ENCODE data around the gene FSTL3. TPM values are rescaled to one million over a fixed set of nuclear protein-coding genes. Genes with fewer than 3 reads are reported as not detected.

Gene FSTL3
- total RNA-seq, 1 donor = 52.1 TPM

- H3K4me3 ChIP-seq (ENCODE audit: insufficient read depth, low read length) = no peak overlapping the region
- no peak overlapping the region for H2AFZ ChIP-seq (ENCODE audit: low read length)
- H3K27ac ChIP-seq (ENCODE audit: low read depth, low read length) = no peak overlapping the region
- no peaks in the 10 kb centered on the region for H3K36me3 ChIP-seq (ENCODE audit: insufficient read depth, low read length)
- H3K4me1 ChIP-seq (ENCODE audit: insufficient read depth, low read length) = no peaks in the 10 kb centered on the region
- no peak for DNase-seq (ENCODE audit: insufficient read length, low spot score, missing footprints)
- no peaks in the 10 kb centered on the region for H3K79me2 ChIP-seq (ENCODE audit: insufficient read depth, low read length)
- no peak overlapping the region for H3K4me2 ChIP-seq (ENCODE audit: insufficient read depth, low read length)
- no peaks in the 10 kb centered on the region for H3K27me3 ChIP-seq (ENCODE audit: insufficient read depth, low read length)
- no peaks in the 10 kb centered on the region for H4K20me1 ChIP-seq (ENCODE audit: insufficient read depth, low read length)
- TF ChIP-seq CTCF (IDR thresholded peaks at IDR 0.05; ENCODE audit: extremely low read depth, low read depth, low read length) = no peak
- no peaks in the 10 kb centered on the region for H3K9me3 ChIP-seq (ENCODE audit: low read depth, low read length)
These were observed 54.8 kb downstream of the FSTL3 start for GRCh38 chr19:731000-731399.

- DNase-seq (ENCODE audit: insufficient read length, low spot score, missing footprints) = no peak
- no peaks in the 10 kb centered on the region for H3K4me1 ChIP-seq (ENCODE audit: insufficient read depth, low read length)
- H4K20me1 ChIP-seq (ENCODE audit: insufficient read depth, low read length) = no peaks in the 10 kb centered on the region
- no peaks in the 10 kb centered on the region for H3K27me3 ChIP-seq (ENCODE audit: insufficient read depth, low read length)
- H3K79me2 ChIP-seq (ENCODE audit: insufficient read depth, low read length) = no peaks in the 10 kb centered on the region
- H3K4me2 ChIP-seq (ENCODE audit: insufficient read depth, low read length) = no peak overlapping the region
- H3K9me3 ChIP-seq (ENCODE audit: low read depth, low read length) = no peaks in the 10 kb centered on the region
- H3K4me3 ChIP-seq (ENCODE audit: insufficient read depth, low read length) = no peak overlapping the region
- no peak for TF ChIP-seq CTCF (IDR thresholded peaks at IDR 0.05; ENCODE audit: extremely low read depth, low read depth, low read length)
- H3K27ac ChIP-seq (ENCODE audit: low read depth, low read length) = no peak overlapping the region
- no peak overlapping the region for H2AFZ ChIP-seq (ENCODE audit: low read length)
- no peaks in the 10 kb centered on the region for H3K36me3 ChIP-seq (ENCODE audit: insufficient read depth, low read length)
These were observed 56.2 kb downstream of the FSTL3 start for GRCh38 chr19:732148-733069.

Other genes starting within 250 kb of the FSTL3 start
- gene SHC2, start 215.4 kb upstream of the FSTL3 start, total RNA-seq = 0.36 and 1.5 TPM in 2 replicates
- gene MADCAM1, start 179.9 kb upstream of the FSTL3 start, total RNA-seq = 0.59 and 0.72 TPM in 2 replicates
- gene TPGS1, start 168.9 kb upstream of the FSTL3 start, total RNA-seq = 38.3 and 47.8 TPM in 2 replicates
- 32.9 and 40.4 TPM in 2 replicates for gene CDC34, start 144.6 kb upstream of the FSTL3 start, total RNA-seq
- under 0.01 TPM in 1 of 2 replicates, not detected in the other for gene GZMM, start 132.3 kb upstream of the FSTL3 start, total RNA-seq
- 273 and 291 TPM in 2 replicates for gene BSG, start 103.8 kb upstream of the FSTL3 start, total RNA-seq
- 1.2 and 1.4 TPM in 2 replicates for gene HCN2, start 86.5 kb upstream of the FSTL3 start, total RNA-seq
- 16.6 and 18.6 TPM in 2 replicates for gene POLRMT, start 42.9 kb upstream of the FSTL3 start, total RNA-seq
- gene FGF22, start 36.5 kb upstream of the FSTL3 start, total RNA-seq = not detected in 2 replicates
- 29.8 and 38.7 TPM in 2 replicates for gene RNF126, start 13.2 kb upstream of the FSTL3 start, total RNA-seq
- gene PRSS57, start 19.1 kb downstream of the FSTL3 start, total RNA-seq = not detected in 2 replicates
- 9.7 and 10.5 TPM in 2 replicates for gene PALM, start 32.5 kb downstream of the FSTL3 start, total RNA-seq
- gene MISP, start 74.7 kb downstream of the FSTL3 start, total RNA-seq = 0.36 and 0.59 TPM in 2 replicates
- gene PTBP1, start 121.1 kb downstream of the FSTL3 start, total RNA-seq = 106 and 124 TPM in 2 replicates
- 0.36 TPM in 1 of 2 replicates, not detected in the other for gene PLPPR3, start 145.6 kb downstream of the FSTL3 start, total RNA-seq
- gene AZU1, start 151.4 kb downstream of the FSTL3 start, total RNA-seq = not detected in 2 replicates
- not detected in 2 replicates for gene PRTN3, start 164.6 kb downstream of the FSTL3 start, total RNA-seq
- 0.36 and 0.59 TPM in 2 replicates for gene ELANE, start 175.9 kb downstream of the FSTL3 start, total RNA-seq
- 8.3 and 19.9 TPM in 2 replicates for gene CFD, start 183.3 kb downstream of the FSTL3 start, total RNA-seq
- 20.6 and 25.0 TPM in 2 replicates for gene MED16, start 216.8 kb downstream of the FSTL3 start, total RNA-seq
- gene RNU6-9, start 217.1 kb downstream of the FSTL3 start, total RNA-seq = not detected in 2 replicates
- gene R3HDM4, start 236.8 kb downstream of the FSTL3 start, total RNA-seq = 31.1 and 32.7 TPM in 2 replicates
- gene KISS1R, start 240.9 kb downstream of the FSTL3 start, total RNA-seq = not detected in 2 replicates
- gene ARID3A, start 249.6 kb downstream of the FSTL3 start, total RNA-seq = 19.4 and 21.7 TPM in 2 replicates

All from osteoblast (primary cell).